Skeletal muscle cell (primary cell): ENCODE results near the gene MCRIP2.
"Not testable (repeated sequence)": the region's sequence is repeated elsewhere in the genome, so short reads cannot be mapped to it uniquely, and the experiment has no call there.

Experiments
- DNase-seq: peaks from one replicate; pipeline ENCODE4 v3.0.0-alpha.2; 2010; ENCODE audit warnings: low read depth
- H3K4me3 ChIP-seq: 2 replicates; pipeline ENCODE4 v1.5.1; 2011; ENCODE audit warnings: low read depth, mild to moderate bottlenecking, control low read depth, low read length, moderate library complexity

MCRIP2 gene, protein sequence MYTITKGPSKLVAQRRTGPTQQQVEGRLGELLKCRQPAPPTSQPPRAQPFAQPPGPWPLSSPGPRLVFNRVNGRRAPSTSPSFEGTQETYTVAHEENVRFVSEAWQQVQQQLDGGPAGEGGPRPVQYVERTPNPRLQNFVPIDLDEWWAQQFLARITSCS

GRCh38 chr16:641326-642188 lies at the start of gene MCRIP2:
TSS of gene MCRIP2 (plus strand) at chr16:641828. CDS start at chr16:641992, 164 bp downstream.
- H3K4me3 ChIP-seq: peak within 1 kb of the TSS; percentile 58
- DNase-seq: no peak

- no peak for DNase-seq
- H3K4me3 ChIP-seq: no peak overlapping the region
Observed at GRCh38 chr16:591892-592517, 49.6 kb upstream of the MCRIP2 start.

DNA sequence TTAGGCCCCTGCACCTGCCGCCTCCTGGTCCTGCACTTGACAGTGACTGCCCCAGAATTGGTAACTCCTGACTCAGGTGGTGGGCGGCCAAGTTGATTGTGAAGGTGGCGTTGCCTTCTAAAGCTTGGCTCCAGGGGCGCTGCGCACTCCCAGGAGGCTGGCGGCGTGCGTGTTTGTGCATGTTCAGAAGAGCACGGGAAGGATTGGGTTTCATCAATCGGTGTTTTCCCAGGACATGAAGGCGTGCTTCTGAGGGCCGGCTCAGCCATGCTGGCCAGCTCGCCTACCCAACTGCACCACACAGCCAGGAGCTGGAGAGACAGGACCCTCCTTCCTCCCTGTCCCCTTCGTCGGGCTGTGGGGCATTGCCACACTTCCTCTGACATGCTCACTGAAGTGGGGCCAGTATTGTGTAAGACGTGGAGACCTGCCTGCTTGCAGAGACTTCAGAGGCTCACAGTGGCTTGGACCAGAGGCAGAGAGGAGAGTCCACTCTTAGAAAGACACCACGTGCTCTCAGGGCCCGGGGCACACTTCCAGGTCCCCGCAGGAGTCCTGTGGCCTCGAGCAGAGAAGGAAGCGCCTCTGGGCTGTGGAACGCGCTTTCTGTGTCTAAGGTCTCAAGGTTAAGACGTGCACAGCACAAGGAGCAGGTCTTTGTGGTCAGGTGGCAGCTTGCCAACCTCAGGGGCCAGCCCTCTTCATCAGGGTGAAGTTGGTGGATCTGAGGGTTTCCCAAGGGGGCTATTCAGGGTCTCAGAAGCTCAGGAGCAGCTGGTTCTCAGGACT lies 48.9 kb upstream of the MCRIP2 start:
- DNase-seq: no peak
- H3K4me3 ChIP-seq: no peak overlapping the region

DNA sequence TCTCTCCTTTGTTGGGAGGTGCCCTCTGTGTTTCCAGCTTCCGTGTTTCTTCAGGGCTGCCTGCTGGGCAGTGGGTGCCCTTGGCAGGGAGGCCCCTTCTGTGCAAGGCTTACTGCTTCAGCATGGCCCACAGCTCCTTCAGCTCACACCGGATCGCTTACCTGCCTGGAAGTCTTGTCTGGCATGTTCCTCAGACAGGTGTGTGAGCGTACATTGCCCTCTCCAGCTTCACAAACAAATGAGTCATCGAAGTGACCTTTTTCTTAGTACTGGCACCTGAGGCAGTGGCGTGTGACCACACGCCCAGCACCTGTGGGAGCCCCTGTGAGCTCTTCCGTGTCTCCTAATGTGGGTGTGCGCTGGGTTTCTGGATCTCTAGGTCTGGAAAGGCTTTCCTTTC lies 48.2 kb upstream of the MCRIP2 start:
- no peak for DNase-seq
- H3K4me3 ChIP-seq: no peak overlapping the region

- no peak overlapping the region for H3K4me3 ChIP-seq
Observed at GRCh38 chr16:593807-594206, 47.8 kb upstream of the MCRIP2 start.

DNA sequence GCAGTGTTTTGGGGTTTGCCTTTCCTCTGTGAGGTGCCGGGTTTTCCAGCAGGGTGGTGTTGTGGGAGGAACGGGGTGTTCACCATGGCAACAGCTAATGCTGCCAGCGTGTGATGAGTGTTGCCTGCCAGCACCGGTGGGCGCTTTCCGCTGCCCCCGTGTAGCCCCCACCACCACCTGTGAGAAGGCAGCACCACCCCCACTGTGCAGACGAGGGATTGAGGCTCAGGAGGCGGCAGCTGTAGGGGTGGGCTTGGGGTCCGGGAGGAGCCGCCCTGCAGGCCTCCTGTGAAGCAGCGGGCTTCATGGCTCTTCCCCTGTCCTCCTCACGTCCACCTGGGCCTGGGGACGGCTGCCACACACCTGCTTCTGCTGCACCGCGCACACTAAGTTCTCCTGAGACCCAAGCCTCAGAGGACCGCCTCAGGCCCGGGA lies 46.5 kb upstream of the MCRIP2 start:
- H3K4me3 ChIP-seq: no peak overlapping the region

More at GRCh38 chr16:593807-594206, 47.8 kb upstream of the MCRIP2 start:
- DNase-seq: no peak

GRCh38 chr16:595942-596735 lies 45.5 kb upstream of the MCRIP2 start:
- no peak for DNase-seq
- no peak overlapping the region for H3K4me3 ChIP-seq

More for the DNA sequence above, 46.5 kb upstream of the MCRIP2 start:
- no peak for DNase-seq

DNA sequence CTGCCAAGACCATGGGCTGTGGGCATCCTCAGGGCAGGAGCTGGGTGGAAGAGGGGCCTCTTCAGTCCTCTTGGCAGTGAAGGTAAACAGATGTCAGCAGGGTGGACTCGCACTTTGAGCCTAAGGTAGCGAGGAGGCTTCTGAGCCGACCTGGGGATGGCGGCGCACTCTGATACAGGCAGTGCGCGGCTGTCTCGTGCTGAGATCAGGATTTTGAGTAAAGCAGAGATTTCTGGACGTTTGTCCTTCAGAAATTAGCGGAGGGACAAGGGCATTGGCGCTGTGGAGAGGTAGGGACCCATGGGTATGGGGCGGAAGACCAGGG lies 44.9 kb upstream of the MCRIP2 start:
- no peak overlapping the region for H3K4me3 ChIP-seq
- no peak for DNase-seq

GRCh38 chr16:597655-598054 lies 44.0 kb upstream of the MCRIP2 start:
- not testable (repeated sequence) for DNase-seq, H3K4me3 ChIP-seq

- DNase-seq: no peak
Observed at GRCh38 chr16:598823-599739, 42.5 kb upstream of the MCRIP2 start.

GRCh38 chr16:600781-601180 lies 40.8 kb upstream of the MCRIP2 start:
- no peak overlapping the region for H3K4me3 ChIP-seq
- no peak for DNase-seq

More at GRCh38 chr16:598823-599739, 42.5 kb upstream of the MCRIP2 start:
- H3K4me3 ChIP-seq: no peak overlapping the region

DNA sequence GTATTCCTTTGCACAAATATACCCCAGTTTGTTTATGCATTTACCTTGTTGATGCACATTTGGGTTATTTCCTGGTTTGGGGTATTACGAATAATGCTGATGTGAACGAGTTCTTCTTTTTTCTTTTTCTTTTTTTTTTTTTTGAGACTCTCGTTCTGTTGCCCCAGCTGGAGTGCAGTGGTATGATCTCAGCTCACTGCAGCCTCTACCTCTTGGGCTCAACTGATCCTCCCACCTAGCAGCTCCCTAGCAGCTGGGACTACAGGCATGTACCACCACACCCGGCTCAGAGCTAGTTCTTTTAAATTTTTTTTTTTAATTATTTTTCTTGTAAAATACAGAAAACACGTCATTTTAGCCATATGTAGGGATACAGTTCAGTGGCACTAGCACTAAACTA lies 37.7 kb upstream of the MCRIP2 start:
- no peak for DNase-seq
- no peak overlapping the region for H3K4me3 ChIP-seq

DNA sequence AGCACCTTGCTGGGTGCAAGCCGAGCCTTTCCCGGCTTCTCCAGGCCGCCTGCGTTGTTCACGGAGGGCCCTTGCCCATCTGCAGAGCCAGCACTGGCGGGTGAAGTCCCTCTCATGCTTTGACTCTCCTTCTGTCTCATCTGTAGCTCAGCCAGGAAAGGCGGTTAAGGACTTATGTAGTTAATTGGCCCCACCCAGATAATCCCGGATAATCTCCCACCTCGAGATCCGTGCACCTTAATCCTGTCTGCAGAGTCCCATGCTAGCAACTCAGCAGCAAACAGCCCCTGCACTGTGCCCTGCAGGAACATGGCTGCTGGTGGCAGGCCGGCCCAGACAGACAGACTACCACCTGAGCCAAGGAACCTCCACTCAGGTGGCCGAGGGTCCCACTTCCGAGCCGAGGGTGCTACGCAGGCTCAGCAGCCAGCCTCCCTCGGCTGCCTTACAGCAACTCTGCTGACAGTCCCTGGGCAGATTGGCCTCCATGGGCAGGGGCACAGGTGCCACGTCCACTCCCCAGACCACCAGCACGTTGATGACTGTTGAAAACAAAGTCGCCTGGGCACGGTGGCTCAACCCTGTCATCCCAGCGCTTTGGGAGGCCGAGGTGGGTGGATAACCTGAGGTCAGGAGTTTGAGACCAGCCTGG lies 34.8 kb upstream of the MCRIP2 start:
- no peak for DNase-seq
- no peak overlapping the region for H3K4me3 ChIP-seq

DNA sequence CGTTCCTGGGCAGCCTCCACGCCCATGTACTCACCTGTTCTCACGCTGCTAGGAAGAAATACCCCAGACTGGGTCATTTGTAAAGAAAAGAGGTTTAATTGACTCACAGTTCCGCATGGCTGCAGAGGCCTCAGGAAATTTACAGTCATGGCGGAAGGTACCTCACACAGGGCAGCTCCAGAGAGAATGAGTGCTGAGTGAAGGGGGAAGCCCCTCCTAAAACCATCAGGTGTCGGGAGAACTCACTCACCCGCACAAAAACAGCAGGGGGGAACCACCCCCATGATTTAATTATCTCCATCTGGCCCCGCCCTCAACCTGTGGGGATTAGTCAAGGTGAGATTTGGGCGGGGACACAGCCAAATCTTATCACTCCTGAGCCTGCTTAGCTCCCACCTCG lies 33.6 kb upstream of the MCRIP2 start:
- no peak for DNase-seq
- no peak overlapping the region for H3K4me3 ChIP-seq

GRCh38 chr16:609316-609715 lies 32.3 kb upstream of the MCRIP2 start:
- no peak for DNase-seq
- no peak overlapping the region for H3K4me3 ChIP-seq

DNA sequence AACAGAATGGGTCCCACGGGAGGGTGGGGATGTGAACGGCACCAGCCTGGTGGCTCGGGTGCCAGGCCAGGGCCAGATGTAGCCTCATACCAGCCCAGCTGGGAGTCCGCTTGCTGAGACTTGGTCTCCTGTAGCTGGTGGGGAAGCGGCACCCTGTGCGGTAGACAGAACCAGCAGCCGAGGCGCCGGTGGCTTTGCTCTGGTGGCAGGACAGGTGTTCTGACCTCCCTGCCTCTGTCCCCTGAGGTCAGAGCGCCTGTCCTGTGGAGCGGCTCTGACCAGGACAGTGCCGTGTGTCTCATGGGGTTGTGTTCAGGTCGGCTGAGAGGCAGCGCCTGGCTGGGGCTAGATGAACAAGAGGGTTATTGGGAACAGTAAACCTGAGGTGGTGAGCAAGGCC lies 31.6 kb upstream of the MCRIP2 start:
- DNase-seq: no peak
- H3K4me3 ChIP-seq: no peak overlapping the region

GRCh38 chr16:610513-611381 lies 30.9 kb upstream of the MCRIP2 start:
- H3K4me3 ChIP-seq: no peak overlapping the region
- DNase-seq: no peak
